Activated CD4-positive, alpha-beta T cell treated with anti-CD3 and anti-CD28 coated beads, Interleukin-2, amount 50 U/mL, for 24 hours (primary cell): ENCODE measurements around the gene CCDC171.
"Not testable (repeated sequence)": the region's sequence is repeated elsewhere in the genome, so short reads cannot be mapped to it uniquely, and the experiment has no call there.

Experiments used
- DNase-seq, 2 donors: peaks; one replicate each; pipeline ENCODE4 v3.0.0-alpha.2; 2020; ENCODE audit warnings: low read depth in 1 of 2, low spot score in 1 of 2

CCDC171 gene

GRCh38 chr9:15553528-15553898 lies 670 bp downstream of the CCDC171 start:
- DNase-seq, result no peak

DNA sequence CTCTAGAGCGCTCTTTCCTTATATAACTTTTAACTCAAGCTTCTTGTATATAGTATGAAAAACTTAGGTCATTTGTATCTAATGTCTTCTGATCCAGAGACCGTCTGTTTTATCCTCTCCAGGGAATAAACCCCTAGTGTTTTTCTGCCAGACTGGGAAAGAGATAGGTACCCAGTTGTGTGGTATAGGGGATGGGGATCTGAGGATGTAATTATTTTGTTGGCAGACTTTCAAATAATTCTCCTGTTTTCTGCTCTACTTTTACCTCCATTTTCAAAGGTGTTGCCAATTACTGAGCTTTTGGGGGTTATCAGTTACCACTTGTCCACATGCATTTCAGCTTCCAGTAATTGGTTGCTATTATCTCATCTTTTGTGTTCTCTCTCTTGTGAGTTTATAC lies 17.9 kb downstream of the CCDC171 start:
- no peak for DNase-seq

- no peak for DNase-seq
Observed at GRCh38 chr9:15572200-15572770, 19.4 kb downstream of the CCDC171 start.

- no peak for DNase-seq
Observed at GRCh38 chr9:15576350-15577050, 23.7 kb downstream of the CCDC171 start.

- DNase-seq, result no peak
Observed at GRCh38 chr9:15578714-15579113, 25.9 kb downstream of the CCDC171 start.

DNA sequence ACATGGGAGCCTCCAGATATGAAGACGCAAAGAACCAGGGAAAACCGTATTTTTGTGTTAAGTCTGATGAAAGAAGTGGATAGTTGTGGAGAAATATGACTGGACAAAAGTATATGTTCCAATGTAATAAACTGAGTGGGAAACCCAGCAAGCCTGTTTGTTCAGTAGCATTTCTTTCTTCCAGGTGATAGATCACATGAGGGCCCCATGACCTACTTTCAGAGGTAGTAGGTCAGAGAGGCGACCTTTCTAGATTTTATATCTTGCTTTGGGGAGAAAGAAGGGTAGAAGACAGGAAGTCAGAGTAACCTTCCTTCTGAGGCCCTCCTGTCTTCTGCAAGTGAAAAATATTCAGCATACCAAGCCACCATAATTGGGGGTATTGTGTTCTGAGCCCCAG lies 31.5 kb downstream of the CCDC171 start:
- no peak for DNase-seq

- no peak for DNase-seq
Observed at GRCh38 chr9:15592317-15592716, 39.5 kb downstream of the CCDC171 start.

DNA sequence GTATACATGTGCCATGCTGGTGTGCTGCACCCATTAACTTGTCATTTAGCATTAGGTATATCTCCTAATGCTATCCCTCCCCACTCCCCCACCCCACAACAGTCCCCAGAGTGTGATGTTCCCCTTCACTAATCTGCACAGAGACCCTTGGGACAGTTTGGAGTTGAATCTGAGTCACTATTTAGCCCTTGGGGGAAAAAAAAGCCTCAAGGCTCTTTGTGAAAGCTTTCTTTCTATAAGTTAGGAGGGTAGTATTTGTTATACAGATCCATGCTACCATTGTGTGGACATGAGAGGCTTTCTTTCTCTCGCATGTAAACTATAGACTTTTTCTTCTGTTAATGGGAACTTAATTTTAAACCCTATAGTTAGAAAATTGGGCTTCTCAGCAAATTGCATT lies 40.1 kb downstream of the CCDC171 start:
- DNase-seq, result not testable (repeated sequence)

DNA sequence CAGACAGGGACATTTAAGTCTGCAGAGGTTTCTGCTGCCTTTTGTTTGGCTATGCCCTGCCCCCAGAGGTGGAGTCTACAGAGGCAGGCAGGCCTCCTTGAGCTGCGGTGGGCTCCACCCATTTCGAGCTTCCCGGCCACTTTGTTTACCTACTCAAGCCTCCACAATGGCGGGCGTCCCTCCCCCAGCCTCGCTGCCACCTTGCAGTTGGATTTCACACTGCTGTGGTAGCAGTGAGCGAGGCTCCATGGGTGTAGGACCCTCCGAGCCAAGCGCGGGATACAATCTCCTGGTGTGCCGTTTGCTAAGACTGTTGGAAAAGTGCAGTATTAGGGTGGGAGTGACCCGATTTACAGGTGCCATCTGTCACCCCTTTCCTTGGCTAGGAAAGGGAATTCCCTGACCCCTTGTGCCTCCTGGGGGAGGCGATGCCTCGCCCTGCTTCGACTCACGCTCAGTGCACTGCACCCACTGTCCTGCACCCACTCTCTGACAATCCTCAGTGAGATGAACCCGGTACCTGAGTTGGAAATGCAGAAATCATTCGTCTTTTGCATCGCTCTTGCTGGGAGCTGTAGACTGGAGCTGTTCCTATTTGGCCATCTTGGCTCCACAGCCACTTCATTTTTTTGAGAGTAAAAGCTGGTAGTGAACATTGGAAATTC lies 48.0 kb downstream of the CCDC171 start:
- not testable (repeated sequence) for DNase-seq

- peak in 1 of 2 donors; percentile 33 for DNase-seq
Observed at GRCh38 chr9:15606643-15607472, 54.0 kb downstream of the CCDC171 start.

DNA sequence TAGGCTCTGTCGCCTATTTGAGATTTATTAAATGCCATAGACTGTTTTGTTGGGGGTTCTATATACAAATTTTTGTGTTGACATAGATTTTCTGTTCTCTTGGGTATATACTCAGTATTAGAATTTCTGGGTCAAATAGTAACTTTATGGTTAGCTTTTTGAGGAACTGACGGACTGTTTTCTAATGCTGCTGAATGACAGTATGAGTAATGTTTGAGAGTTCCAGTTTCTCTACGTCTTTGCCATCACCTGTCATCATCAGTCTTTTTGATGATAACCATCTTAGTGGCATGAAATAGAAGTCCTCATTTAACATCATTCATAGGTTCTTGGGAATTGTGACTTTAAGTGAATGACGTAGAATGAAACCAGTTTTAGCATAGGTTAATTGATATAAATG lies 60.1 kb downstream of the CCDC171 start:
- DNase-seq, result no peak

DNA sequence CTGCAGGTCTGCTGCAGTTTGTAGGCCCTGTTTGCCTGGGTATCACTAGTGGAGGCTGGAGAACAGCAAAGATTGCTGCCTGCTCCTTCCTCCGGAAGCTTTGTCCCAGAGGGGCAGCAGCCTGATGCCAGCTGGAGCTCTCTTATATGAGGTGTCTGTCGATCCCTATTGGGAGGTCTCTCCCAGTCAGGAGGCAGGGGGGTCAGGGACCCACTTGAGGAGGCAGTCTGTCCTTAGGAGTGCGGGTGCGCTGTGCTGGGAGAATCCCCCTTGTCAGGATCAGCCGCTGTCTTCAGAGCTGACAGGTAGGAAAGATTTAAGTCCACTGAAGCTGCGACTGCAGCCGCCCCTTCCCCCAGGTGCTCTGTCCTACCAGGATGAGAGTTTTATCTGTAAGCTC lies 64.9 kb downstream of the CCDC171 start:
- no peak for DNase-seq

- DNase-seq, result no peak
Observed at GRCh38 chr9:15618540-15619331, 65.9 kb downstream of the CCDC171 start.

GRCh38 chr9:15622318-15622971 lies 69.6 kb downstream of the CCDC171 start:
- DNase-seq, result no peak

DNA sequence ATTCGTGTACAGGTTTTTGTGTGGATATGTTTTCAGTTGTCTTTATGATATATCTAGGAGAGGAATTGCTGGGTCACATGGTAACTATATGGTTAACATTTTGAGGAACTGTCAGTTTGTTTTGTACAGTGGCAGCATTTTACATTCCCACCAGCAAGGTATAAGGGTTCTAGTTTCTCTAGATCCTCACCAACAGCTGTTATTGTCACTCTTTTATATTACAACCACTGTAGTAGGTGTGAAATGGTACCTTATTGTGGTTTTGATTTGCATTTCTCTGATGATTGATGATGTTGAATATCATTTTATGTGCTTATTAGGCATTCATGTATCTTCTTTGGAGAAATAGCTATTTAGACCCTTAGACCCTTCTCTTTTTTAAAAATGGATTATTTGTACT lies 82.9 kb downstream of the CCDC171 start:
- no peak for DNase-seq

- DNase-seq, result no peak
Observed at GRCh38 chr9:15640121-15640520, 87.3 kb downstream of the CCDC171 start.

- DNase-seq, result no peak
Observed at GRCh38 chr9:15641291-15641690, 88.4 kb downstream of the CCDC171 start.

- DNase-seq, result no peak
Observed at GRCh38 chr9:15642369-15642962, 89.6 kb downstream of the CCDC171 start.

GRCh38 chr9:15670246-15670645 lies 117.4 kb downstream of the CCDC171 start:
- no peak for DNase-seq

DNA sequence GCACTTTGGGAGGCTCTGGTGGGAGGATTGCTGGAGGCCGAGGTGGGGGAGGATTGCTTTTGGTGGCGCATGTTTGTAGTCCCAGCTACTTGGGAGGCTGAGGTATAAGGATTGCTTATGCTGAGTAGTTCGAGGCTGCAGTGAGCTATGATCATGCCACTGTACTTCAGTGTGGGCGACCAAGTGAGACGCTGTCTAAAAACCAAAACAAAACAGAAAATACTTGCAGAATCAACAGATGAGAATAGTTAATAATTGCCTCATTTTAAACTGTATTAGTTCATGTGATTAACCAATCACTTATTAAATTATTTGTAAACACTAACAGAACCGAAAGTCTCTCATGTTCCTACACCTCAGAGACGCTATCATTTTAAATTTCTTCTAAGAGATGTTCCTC lies 118.1 kb downstream of the CCDC171 start:
- DNase-seq, result no peak
